Panc1 (cell line): ENCODE results near the gene WDR4.

ENCODE experiments used
- CTCF ChIP-seq: fragments of 450-650 bp; IDR thresholded peaks from 2 replicates; pipeline ENCODE4 v1.5.1; 2017; ENCODE audit warnings: mild to moderate bottlenecking
- SIN3A ChIP-seq: IDR thresholded peaks from 2 replicates; pipeline ENCODE4 v1.6.1; 2012; ENCODE audit warnings: low read depth, mild to moderate bottlenecking, low read length, moderate library complexity, borderline replicate concordance; ENCODE audit not compliant: insufficient read depth
- TCF7L2 ChIP-seq: IDR thresholded peaks from 2 replicates; pipeline ENCODE4 v1.6.1; 2011; ENCODE audit warnings: mild to moderate bottlenecking, low read depth, low read length, inconsistent platforms

GRCh38 chr21:42858185-42858847 lies 21.0 kb downstream of the WDR4 start:
- TF ChIP-seq CTCF (no peak), SIN3A (no peak), TCF7L2 (no peak)
